ENCODE results near the gene CYP46A1. TPM values are rescaled to one million over a fixed set of nuclear protein-coding genes. Genes with fewer than 3 reads are reported as not detected.

CYP46A1 gene
- total RNA-seq, 1 experiment from 2014 or later, result not detected

GRCh38 chr14:99671235-99672224 is 12.6 kb upstream of the CYP46A1 start:
- no peak for TF ChIP-seq EZH2 (IDR thresholded peaks at IDR 0.05; ENCODE audit: low read depth)
- no peak for TF ChIP-seq CTCF (conservative IDR thresholded peaks at IDR 0.05)
- Histone ChIP-seq H4K20me1 (ENCODE audit: insufficient read depth) (no peaks in the 10 kb centered on the region), H3K9me2 (ENCODE audit: insufficient read depth) (no peaks in the 10 kb centered on the region), H3K36me3 (ENCODE audit: low read depth) (no peaks in the 10 kb centered on the region), H3K4me3 (no peak overlapping the region), H3K4me1 (replicated peaks; ENCODE audit: insufficient read depth) (no peaks in the 10 kb centered on the region), H3K27ac (no peak overlapping the region), H2AFZ (no peak overlapping the region), H3K79me2 (ENCODE audit: low read depth) (no peaks in the 10 kb centered on the region), H3K27me3 (ENCODE audit: insufficient read depth, low read depth) (no peaks in the 10 kb centered on the region), H3F3A (ENCODE audit: insufficient read depth, low read depth) (no peaks in the 10 kb centered on the region), H3K9me3 (ENCODE audit: insufficient read depth, low read depth) (no peaks in the 10 kb centered on the region), H3K4me2 (no peak overlapping the region)
- no peak for DNase-seq
- POLR2A ChIA-PET (ENCODE audit: unreplicated experiment), result no interaction called here
- no TSS peak for BruUV-seq (replicated peaks)
- CTCF ChIA-PET, result no interaction called here
- intact Hi-C loops (cut with micrococcal nuclease; ENCODE audit: unreplicated experiment), result no loop called here

- no peaks in the 10 kb centered on the region for H3K27me3 ChIP-seq (ENCODE audit: insufficient read depth, low read depth)
Observed at GRCh38 chr14:99672506-99673304, 11.4 kb upstream of the CYP46A1 start.

More at GRCh38 chr14:99672506-99673304, 11.4 kb upstream of the CYP46A1 start:
- no peaks in the 10 kb centered on the region for H3K36me3 ChIP-seq (ENCODE audit: low read depth)
- ChIA-PET POLR2A (ENCODE audit: unreplicated experiment) (interaction anchor here (0.7 kb wide), 1 partner anchor 16 kb away, joined by 4 read pairs; no protein-coding TSS in a partner anchor), CTCF (no interaction called here)
- H3K4me3 ChIP-seq, result no peak overlapping the region
- intact Hi-C loops (cut with micrococcal nuclease; ENCODE audit: unreplicated experiment), result no loop called here
- H4K20me1 ChIP-seq (ENCODE audit: insufficient read depth), result no peaks in the 10 kb centered on the region
- DNase-seq, result no peak
- H3K4me2 ChIP-seq, result no peak overlapping the region
- no peaks in the 10 kb centered on the region for H3K9me2 ChIP-seq (ENCODE audit: insufficient read depth)
- H3K79me2 ChIP-seq (ENCODE audit: low read depth), result no peaks in the 10 kb centered on the region
- no peaks in the 10 kb centered on the region for H3K9me3 ChIP-seq (ENCODE audit: insufficient read depth, low read depth)
- TF ChIP-seq EZH2 (IDR thresholded peaks at IDR 0.05; ENCODE audit: low read depth) (no peak), CTCF (conservative IDR thresholded peaks at IDR 0.05) (no peak)
- no peaks in the 10 kb centered on the region for H3K4me1 ChIP-seq (replicated peaks; ENCODE audit: insufficient read depth)
- no peak overlapping the region for H2AFZ ChIP-seq
- H3F3A ChIP-seq (ENCODE audit: insufficient read depth, low read depth), result no peaks in the 10 kb centered on the region
- no peak overlapping the region for H3K27ac ChIP-seq
- no TSS peak for BruUV-seq (replicated peaks)
